Smooth muscle cell (in vitro differentiated cells): ENCODE data around the gene COL18A1. TPM values are rescaled to one million over a fixed set of nuclear protein-coding genes. Genes with fewer than 3 reads are reported as not detected.

Experiments
- DNase-seq: peaks from one replicate; lab custom pipeline; 2025; ENCODE audit not compliant: unreplicated experiment; lab: John Stamatoyannopoulos, UW
- H2AFZ ChIP-seq: fragments of 200-600 bp; sonication (generic); 2 replicates; pipeline ENCODE4 v1.6.0; 2016; ENCODE audit warnings: antibody characterized with exemption, low read depth, mild to moderate bottlenecking
- H3F3A ChIP-seq: fragments of 200-600 bp; sonication (generic); 2 replicates; pipeline ENCODE4 v1.6.0; 2017; ENCODE audit warnings: antibody characterized with exemption, low read depth
- H3K27ac ChIP-seq: fragments of 200-600 bp; sonication (generic); 2 replicates; pipeline ENCODE4 v1.5.1; 2016; ENCODE audit warnings: low read depth, mild to moderate bottlenecking
- H3K27me3 ChIP-seq: fragments of 200-600 bp; sonication (generic); 2 replicates; pipeline ENCODE4 v1.6.1; 2016; ENCODE audit warnings: low read depth, mild to moderate bottlenecking
- H3K36me3 ChIP-seq: fragments of 200-600 bp; sonication (generic); 2 replicates; pipeline ENCODE4 v1.5.1; 2016; ENCODE audit warnings: low read depth
- H3K4me1 ChIP-seq: fragments of 200-600 bp; sonication (generic); 2 replicates; pipeline ENCODE4 v1.5.1; 2016; ENCODE audit warnings: low read depth
- H3K4me2 ChIP-seq: fragments of 200-600 bp; sonication (generic); 2 replicates; pipeline ENCODE4 v1.6.0; 2016; ENCODE audit warnings: mild to moderate bottlenecking
- H3K4me3 ChIP-seq: fragments of 200-600 bp; sonication (generic); 2 replicates; pipeline ENCODE4 v1.5.1; 2016; ENCODE audit warnings: mild to moderate bottlenecking
- H3K79me2 ChIP-seq: fragments of 200-600 bp; sonication (generic); 2 replicates; pipeline ENCODE4 v1.6.0; 2016; ENCODE audit warnings: low read depth, mild to moderate bottlenecking
- H3K9ac ChIP-seq: fragments of 200-600 bp; sonication (generic); 2 replicates; pipeline ENCODE4 v1.6.0; 2016; ENCODE audit warnings: low read depth
- H3K9me3 ChIP-seq: fragments of 200-600 bp; sonication (generic); replicated peaks from 2 replicates; pipeline ENCODE4 v1.5.1; 2016; ENCODE audit warnings: low read depth
- H4K20me1 ChIP-seq: fragments of 200-600 bp; sonication (generic); 2 replicates; pipeline ENCODE4 v1.6.0; 2016; ENCODE audit warnings: low read depth
- WGBS: methylation state at CpG from one replicate; pipeline ENCODE4 v1.1.7; 2016; ENCODE audit warnings: low lambda C conversion rate; 5-methylcytosine and 5-hydroxymethylcytosine counted together
- polyA plus RNA-seq: library from polyadenylated mRNA; unstranded; fragments of >200 nt; fragmentation: Nextera tagmentation; extraction: Ambion mirVana; gene quantifications from 2 replicates; pipeline ENCODE4 v1.2.1, GENCODE V29; 2016
- total RNA-seq: library from RNA; depleted of rRNA; stranded (reverse); fragments of >200 nt; gene quantifications from 2 replicates; pipeline ENCODE4 v1.2.3, GENCODE V29; 2014
- TF ChIP-seq, protein P1 (sequence below): fragments of 200-600 bp; sonication (generic); IDR thresholded peaks from 2 replicates; pipeline ENCODE4 v1.5.1; 2017; ENCODE audit warnings: borderline replicate concordance, mild to moderate bottlenecking, antibody characterized with exemption; ENCODE audit not compliant: insufficient read depth, poor library complexity, severe bottlenecking

COL18A1 gene
- total and polyA plus RNA-seq, 2 experiments from 2014 or later, result 192 to 485 TPM

GRCh38 chr21:45381036-45381787 is 23.8 kb upstream of the COL18A1 start:
- Histone ChIP-seq H3K27me3 (no peaks in the 10 kb centered on the region), H3K27ac (no peak overlapping the region), H3K9ac (no peak overlapping the region), H2AFZ (no peak overlapping the region), H3F3A (no peaks in the 10 kb centered on the region), H3K36me3 (no peaks in the 10 kb centered on the region), H3K4me2 (no peak overlapping the region), H4K20me1 (no peaks in the 10 kb centered on the region), H3K4me3 (no peak overlapping the region), H3K79me2 (no peaks in the 10 kb centered on the region), H3K4me1 (peaks cover 19% of the 10 kb centered on the region), H3K9me3 (no peaks in the 10 kb centered on the region)
- no peak for DNase-seq
- 95% methylated on average over 24 of the region's 24 CpGs for WGBS
- TF ChIP-seq, protein P1, sequence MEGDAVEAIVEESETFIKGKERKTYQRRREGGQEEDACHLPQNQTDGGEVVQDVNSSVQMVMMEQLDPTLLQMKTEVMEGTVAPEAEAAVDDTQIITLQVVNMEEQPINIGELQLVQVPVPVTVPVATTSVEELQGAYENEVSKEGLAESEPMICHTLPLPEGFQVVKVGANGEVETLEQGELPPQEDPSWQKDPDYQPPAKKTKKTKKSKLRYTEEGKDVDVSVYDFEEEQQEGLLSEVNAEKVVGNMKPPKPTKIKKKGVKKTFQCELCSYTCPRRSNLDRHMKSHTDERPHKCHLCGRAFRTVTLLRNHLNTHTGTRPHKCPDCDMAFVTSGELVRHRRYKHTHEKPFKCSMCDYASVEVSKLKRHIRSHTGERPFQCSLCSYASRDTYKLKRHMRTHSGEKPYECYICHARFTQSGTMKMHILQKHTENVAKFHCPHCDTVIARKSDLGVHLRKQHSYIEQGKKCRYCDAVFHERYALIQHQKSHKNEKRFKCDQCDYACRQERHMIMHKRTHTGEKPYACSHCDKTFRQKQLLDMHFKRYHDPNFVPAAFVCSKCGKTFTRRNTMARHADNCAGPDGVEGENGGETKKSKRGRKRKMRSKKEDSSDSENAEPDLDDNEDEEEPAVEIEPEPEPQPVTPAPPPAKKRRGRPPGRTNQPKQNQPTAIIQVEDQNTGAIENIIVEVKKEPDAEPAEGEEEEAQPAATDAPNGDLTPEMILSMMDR, result no peak

- Histone ChIP-seq H3K9me3 (no peaks in the 10 kb centered on the region), H3K9ac (no peak overlapping the region), H3K4me3 (no peak overlapping the region), H3K79me2 (no peaks in the 10 kb centered on the region), H3K4me2 (no peak overlapping the region), H3K27me3 (no peaks in the 10 kb centered on the region), H3K36me3 (no peaks in the 10 kb centered on the region), H3K4me1 (peaks cover 19% of the 10 kb centered on the region), H4K20me1 (no peaks in the 10 kb centered on the region), H3K27ac (no peak overlapping the region), H3F3A (peaks cover 6% of the 10 kb centered on the region), H2AFZ (no peak overlapping the region)
- WGBS, result 90% methylated on average over 28 of the region's 28 CpGs
- DNase-seq, result no peak
- TF ChIP-seq, protein P1, result no peak
These were observed 22.9 kb upstream of the COL18A1 start for GRCh38 chr21:45381865-45382696.

GRCh38 chr21:45382697-45382997 is 22.3 kb upstream of the COL18A1 start:
- TF ChIP-seq, protein P1, result no peak
- no peak overlapping the region for H3K9ac ChIP-seq
- H3K27me3 ChIP-seq, result no peaks in the 10 kb centered on the region
- no peaks in the 10 kb centered on the region for H3K9me3 ChIP-seq
- WGBS, result 93% methylated on average over 10 of the region's 10 CpGs
- H3K79me2 ChIP-seq, result no peaks in the 10 kb centered on the region
- peaks cover 16% of the 10 kb centered on the region for H3K4me1 ChIP-seq
- no peak for DNase-seq
- no peak overlapping the region for H3K4me2 ChIP-seq
- H2AFZ ChIP-seq, result no peak overlapping the region
- H3F3A ChIP-seq, result peaks cover 10% of the 10 kb centered on the region
- H4K20me1 ChIP-seq, result no peaks in the 10 kb centered on the region
- H3K27ac ChIP-seq, result no peak overlapping the region
- H3K4me3 ChIP-seq, result no peak overlapping the region
- no peaks in the 10 kb centered on the region for H3K36me3 ChIP-seq
